Measurements from ENCODE around the gene CYP27B1. TPM values are rescaled to one million over a fixed set of nuclear protein-coding genes. Genes with fewer than 3 reads are reported as not detected.

CYP27B1 gene
- total RNA-seq, 1 donor from 2014 or later = 2.0 TPM

DNA sequence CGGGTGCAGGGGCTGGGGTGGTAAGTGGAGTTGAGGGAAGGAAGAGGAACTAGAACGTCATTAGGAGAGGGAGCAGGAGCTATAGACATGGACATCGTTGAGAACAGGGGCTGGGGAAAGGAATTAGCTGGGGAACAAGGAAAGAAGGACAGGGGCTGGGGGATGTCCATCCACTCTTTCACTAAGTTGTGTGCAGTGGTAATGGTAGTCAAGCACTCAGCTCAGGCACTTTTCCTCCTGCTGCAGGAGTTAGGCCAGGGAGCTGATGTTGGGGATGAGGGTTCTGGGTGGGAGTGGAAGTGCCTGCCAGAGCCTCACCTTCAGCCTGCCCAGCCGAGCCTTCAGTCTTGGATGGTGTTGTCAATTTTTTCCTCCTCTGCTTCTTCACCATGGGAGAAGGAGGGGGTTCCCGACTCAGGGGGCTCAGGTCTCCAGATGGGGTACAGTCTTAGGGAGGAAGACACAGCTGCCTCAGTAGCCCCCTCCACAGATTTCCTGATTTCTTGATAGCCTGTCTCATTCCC is 37.5 kb downstream of the CYP27B1 start:
- DNase-seq (no peak), ATAC-seq (no peak)
- Histone ChIP-seq H3K4me3 (no peak overlapping the region), H3K9me3 (no peaks in the 10 kb centered on the region), H3K4me1 (peaks cover 5% of the 10 kb centered on the region), H3K36me3 (no peaks in the 10 kb centered on the region), H3K27me3 (peaks cover 7% of the 10 kb centered on the region), H3K27ac (no peak overlapping the region)
- no peak for TF ChIP-seq CTCF (IDR thresholded peaks at IDR 0.05)
- intact Hi-C loops (cut with DNase I) = no loop called here

DNA sequence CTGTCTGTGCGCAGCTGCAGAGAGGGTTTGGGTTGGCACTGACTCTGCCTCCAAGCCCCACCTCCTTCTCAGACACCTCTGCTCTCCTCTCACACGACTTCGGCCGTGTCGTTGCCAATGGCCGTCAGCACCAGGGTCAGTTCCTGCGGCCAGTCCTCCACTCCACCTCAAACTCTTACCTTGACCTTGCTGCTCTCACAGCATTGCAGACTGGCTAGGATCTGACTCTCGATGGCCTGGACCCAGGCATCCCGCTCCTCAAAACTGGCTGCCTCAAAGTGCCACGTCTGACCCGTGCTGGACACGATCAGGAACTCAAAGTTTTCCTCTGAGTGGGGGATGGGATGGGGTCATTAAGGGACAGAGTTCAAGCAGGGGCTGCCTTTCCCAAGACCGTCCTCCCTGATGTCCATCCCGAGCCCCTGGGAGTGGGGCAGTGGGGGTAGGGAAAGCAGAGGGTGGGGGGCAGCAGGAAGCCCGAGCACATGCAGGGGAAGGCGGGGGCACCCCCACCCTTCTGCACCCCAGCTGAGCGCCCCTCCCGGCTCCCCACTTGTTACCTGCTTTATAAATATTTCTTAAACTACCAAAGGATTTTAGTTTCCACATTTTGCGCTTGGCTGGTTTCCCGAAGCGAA is 39.0 kb downstream of the CYP27B1 start:
- intact Hi-C loops (cut with DNase I) = no loop called here
- no peak for TF ChIP-seq CTCF (IDR thresholded peaks at IDR 0.05)
- ATAC-seq (peak; percentile 3), DNase-seq (no peak)
- Histone ChIP-seq H3K9me3 (no peaks in the 10 kb centered on the region), H3K36me3 (no peaks in the 10 kb centered on the region), H3K27me3 (no peaks in the 10 kb centered on the region), H3K4me3 (no peak overlapping the region), H3K4me1 (peaks cover 5% of the 10 kb centered on the region), H3K27ac (no peak overlapping the region)

DNA sequence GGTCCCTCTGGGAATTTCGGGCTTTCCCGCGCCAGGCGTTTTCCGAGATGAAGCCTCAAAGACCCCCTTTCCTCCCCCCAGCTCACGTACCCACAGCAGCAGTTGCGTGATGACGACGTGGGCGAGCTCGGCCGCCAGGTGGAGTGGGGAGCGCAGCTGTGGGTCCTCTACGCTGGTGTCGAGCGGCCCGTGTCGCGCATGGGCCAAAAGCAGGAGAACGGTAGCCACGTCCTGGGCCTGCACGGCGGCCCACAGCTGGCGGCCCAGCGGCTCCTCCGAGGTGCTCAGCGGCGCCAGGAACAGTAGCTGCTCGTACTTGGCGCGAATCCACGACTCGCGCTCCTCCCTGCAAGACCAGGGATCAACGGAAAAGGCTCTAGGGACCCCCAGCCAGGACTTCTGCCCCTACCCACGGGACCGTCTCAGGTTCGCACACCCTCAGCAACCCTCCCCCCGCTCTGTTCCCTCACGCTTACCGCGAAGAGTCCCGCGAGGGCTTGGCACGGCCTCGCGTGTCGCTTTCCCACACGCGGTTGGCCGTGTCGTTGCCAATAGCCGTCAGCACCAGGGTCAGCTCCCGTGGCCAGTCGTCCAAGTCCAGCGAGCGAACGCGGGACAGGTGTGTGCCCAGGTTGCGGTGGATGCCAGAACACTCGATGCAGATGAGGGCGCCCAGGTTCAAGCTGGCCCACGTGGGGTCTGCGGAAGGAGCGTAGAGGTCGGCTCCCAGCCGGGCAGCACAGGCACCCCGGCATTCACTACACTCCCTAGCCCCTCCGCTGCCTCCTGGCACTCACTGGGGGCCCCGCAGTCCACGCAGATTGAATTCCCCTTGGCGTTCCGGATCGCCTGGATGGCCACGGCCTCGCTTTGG is 39.8 kb downstream of the CYP27B1 start:
- peak; percentile 21 for ATAC-seq
- no peaks in the 10 kb centered on the region for H3K9me3 ChIP-seq
- DNase-seq = peak; percentile 77
- peak overlapping the region; percentile 67 for H3K4me3 ChIP-seq
- intact Hi-C loops (cut with DNase I) = no loop called here
- H3K27ac ChIP-seq = peak overlapping the region; percentile 73
- TF ChIP-seq CTCF (IDR thresholded peaks at IDR 0.05) = peak; percentile 26
- no peaks in the 10 kb centered on the region for H3K27me3 ChIP-seq
- H3K36me3 ChIP-seq = no peaks in the 10 kb centered on the region
- H3K4me1 ChIP-seq = peaks cover 5% of the 10 kb centered on the region

DNA sequence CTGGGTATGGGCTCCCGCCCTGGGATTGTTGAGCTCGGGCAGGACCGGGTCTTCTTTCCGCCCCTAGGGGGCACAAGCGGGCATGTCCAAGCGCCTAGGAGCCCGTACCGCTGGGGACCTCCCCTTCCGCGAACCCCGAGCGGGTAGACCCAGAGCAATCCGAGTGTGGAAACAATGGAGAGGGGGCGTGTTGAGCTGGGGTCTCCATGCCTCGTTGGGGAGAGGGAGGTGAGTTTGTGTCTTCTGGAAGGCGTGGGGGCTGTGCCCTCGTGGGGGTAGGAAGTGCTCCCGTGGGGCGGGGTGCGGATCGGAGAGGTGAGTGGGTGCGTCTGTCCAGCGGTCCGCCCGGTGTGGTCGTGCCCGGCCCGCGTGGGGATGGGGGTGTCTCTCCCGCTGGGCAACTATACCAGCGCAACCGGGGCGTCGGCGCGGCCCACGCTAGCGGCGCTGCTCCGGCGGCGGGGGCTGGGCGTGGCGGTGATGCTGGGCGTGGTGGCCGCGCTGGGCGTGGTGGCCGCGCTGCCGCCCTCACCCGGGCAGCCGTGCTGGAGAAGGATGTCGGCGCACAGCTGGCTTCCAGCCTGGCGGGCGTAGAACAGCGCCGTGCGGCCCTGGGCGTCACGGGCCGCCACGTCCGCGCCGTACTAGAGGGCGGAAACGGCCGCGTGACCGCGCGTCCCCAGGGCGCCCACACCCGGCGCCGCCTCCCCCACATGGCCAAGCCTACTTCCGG is 40.6 kb downstream of the CYP27B1 start:
- H3K27me3 ChIP-seq = no peaks in the 10 kb centered on the region
- peak; percentile 90 for DNase-seq
- H3K4me1 ChIP-seq = peaks cover 5% of the 10 kb centered on the region
- peak; percentile 86 for ATAC-seq
- H3K9me3 ChIP-seq = no peaks in the 10 kb centered on the region
- peak overlapping the region; percentile 73 for H3K27ac ChIP-seq
- H3K4me3 ChIP-seq = peak overlapping the region; percentile 67
- peak; percentile 75 for TF ChIP-seq CTCF (IDR thresholded peaks at IDR 0.05)
- intact Hi-C loops (cut with DNase I) = no loop called here
- H3K36me3 ChIP-seq = no peaks in the 10 kb centered on the region

- peak overlapping the region; percentile 67 for H3K4me3 ChIP-seq
- ATAC-seq = no peak
- intact Hi-C loops (cut with DNase I) = no loop called here
- peak overlapping the region; percentile 73 for H3K27ac ChIP-seq
- TF ChIP-seq CTCF (IDR thresholded peaks at IDR 0.05) = no peak
- no peaks in the 10 kb centered on the region for H3K9me3 ChIP-seq
- H3K4me1 ChIP-seq = peaks cover 5% of the 10 kb centered on the region
- no peak for DNase-seq
- H3K27me3 ChIP-seq = no peaks in the 10 kb centered on the region
- H3K36me3 ChIP-seq = peaks cover 4% of the 10 kb centered on the region
These were observed 41.1 kb downstream of the CYP27B1 start for GRCh38 chr12:57725851-57726150.

Data from upper lobe of right lung (tissue), 1 donor.